Bronchial epithelial cell (primary cell): ENCODE data around the gene ZBTB45. TPM values are rescaled to one million over a fixed set of nuclear protein-coding genes. Genes with fewer than 3 reads are reported as not detected.

Source experiments
- DNase-seq: peaks from one replicate; pipeline ENCODE4 v3.0.0-alpha.2; 2010; ENCODE audit warnings: low read depth
- FAIRE-seq: peaks from 2 replicates; lab custom pipeline; 2011; peaks lifted over from hg19 to GRCh38; lab: Jason Lieb, UNC
- H3K27me3 ChIP-seq: 2 replicates; pipeline ENCODE4 v1.5.1; 2011; ENCODE audit warnings: low read length; ENCODE audit not compliant: control insufficient read depth, insufficient read depth
- H3K36me3 ChIP-seq: 2 replicates; pipeline ENCODE4 v1.5.1; 2011; ENCODE audit warnings: low read length; ENCODE audit not compliant: control insufficient read depth, insufficient read depth
- H3K4me3 ChIP-seq: 2 replicates; pipeline ENCODE4 v1.5.1; 2011; ENCODE audit warnings: mild to moderate bottlenecking, low read depth, low read length, control low read depth
- total RNA-seq: library from RNA; depleted of rRNA; stranded (reverse); fragments of >200 nt; gene quantifications from 2 replicates; pipeline ENCODE4 v1.2.1, GENCODE V29; 2014
- TF ChIP-seq, protein P1 (sequence below): IDR thresholded peaks from 2 replicates; pipeline ENCODE4 v1.5.1; 2011; ENCODE audit warnings: mild to moderate bottlenecking, moderate library complexity, low read length, control low read depth, inconsistent platforms; ENCODE audit not compliant: insufficient read depth, severe bottlenecking

ZBTB45 gene
- total RNA-seq, 1 donor from 2014 or later: 3.4 TPM

DNA sequence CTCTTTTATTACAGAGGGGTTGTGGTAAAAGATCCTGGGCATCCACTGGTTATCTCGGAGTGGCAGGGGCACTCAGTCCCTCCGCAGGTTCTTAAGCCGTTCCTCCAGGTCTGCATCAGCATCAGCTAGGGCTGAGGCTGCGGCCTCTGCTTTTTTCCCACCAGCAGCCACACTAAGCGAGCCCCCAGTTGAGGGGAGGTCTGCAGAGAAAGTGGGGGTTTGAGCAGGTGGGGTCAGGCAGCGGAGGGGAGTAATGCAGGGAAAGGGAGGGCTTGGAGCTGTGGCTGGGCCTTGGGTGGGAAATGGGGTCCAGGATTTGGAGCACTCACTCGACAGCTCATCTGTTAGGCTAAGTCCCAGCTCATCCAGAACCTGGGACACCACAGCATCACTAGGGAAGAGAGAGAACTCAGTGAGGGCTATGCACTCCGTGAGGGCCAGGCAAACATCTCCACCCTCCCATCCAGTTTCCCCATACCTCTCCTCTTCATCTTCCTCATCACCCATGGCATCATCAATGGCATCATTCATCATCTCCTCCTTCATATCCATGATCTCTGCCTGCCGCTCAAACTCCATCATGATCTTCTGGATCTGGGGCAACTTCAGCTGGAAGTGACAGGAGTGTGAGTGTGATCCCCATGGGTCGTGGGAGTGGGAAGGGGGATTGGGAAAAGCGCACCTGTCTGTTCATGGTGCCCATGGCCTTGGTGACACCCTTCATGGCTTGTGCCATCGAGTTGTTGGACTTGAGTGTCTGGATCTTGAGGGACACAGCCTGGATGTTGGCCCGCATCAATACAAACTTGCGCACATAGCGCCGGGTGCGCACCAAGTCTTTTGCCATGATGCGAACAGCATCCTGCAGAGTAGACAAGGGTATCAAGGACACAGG lies 32.2 kb upstream of the ZBTB45 start:
- TF ChIP-seq, protein P1, sequence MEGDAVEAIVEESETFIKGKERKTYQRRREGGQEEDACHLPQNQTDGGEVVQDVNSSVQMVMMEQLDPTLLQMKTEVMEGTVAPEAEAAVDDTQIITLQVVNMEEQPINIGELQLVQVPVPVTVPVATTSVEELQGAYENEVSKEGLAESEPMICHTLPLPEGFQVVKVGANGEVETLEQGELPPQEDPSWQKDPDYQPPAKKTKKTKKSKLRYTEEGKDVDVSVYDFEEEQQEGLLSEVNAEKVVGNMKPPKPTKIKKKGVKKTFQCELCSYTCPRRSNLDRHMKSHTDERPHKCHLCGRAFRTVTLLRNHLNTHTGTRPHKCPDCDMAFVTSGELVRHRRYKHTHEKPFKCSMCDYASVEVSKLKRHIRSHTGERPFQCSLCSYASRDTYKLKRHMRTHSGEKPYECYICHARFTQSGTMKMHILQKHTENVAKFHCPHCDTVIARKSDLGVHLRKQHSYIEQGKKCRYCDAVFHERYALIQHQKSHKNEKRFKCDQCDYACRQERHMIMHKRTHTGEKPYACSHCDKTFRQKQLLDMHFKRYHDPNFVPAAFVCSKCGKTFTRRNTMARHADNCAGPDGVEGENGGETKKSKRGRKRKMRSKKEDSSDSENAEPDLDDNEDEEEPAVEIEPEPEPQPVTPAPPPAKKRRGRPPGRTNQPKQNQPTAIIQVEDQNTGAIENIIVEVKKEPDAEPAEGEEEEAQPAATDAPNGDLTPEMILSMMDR: no peak
- no peak overlapping the region for H3K4me3 ChIP-seq
- H3K36me3 ChIP-seq: peaks cover 49% of the 10 kb centered on the region
- no peaks in the 10 kb centered on the region for H3K27me3 ChIP-seq
- DNase-seq (no peak), FAIRE-seq (peak; percentile 32)

DNA sequence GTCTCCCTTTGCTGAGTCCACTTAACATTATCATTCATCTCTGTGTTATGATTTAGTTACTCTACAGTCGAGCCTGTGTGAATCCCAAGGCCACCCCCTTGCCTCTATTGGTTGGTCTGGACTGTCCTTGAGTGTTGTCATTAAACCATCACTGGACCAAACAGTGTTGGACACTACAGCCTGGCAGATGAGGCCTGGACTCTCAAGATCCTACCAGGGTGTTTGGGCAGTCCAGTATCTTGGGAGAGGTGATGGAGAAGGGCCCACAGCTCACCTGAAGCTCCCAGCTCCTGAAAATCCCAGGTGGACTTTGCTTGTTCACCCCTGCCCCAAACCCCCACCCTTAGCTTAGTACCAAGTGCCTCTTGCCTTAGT lies 31.5 kb upstream of the ZBTB45 start:
- Histone ChIP-seq H3K27me3 (no peaks in the 10 kb centered on the region), H3K36me3 (peaks cover 48% of the 10 kb centered on the region), H3K4me3 (no peak overlapping the region)
- FAIRE-seq: no peak
- TF ChIP-seq, protein P1: no peak
- no peak for DNase-seq

DNA sequence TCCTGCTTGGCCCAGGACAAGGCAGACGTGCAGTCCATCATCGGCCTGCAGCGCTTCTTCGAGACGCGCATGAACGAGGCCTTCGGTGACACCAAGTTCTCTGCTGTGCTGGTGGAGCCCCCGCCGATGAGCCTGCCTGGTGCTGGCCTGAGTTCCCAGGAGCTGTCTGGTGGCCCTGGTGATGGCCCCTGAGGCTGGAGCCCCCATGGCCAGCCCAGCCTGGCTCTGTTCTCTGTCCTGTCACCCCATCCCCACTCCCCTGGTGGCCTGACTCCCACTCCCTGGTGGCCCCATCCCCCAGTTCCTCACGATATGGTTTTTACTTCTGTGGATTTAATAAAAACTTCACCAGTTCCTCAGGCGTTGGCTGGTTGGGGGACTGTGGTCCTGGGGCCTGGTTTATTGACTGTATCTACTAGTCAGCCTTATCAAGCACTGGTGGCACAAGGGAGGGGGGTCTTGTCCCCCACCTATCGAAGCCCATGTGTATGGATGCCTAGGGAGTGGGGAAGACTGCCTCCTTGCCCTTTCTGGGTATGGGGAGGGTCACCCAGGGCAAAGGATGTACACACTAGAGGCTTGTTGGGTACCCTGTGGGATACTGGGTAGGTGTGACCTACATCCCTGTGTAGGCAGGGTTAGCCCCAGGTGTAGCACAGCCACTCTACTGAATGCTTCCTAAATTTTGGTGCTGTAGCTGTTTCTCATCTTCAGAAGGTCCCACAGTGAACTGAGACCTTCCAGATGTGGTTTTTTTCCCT lies 30.9 kb upstream of the ZBTB45 start:
- no peak for DNase-seq
- Histone ChIP-seq H3K4me3 (no peak overlapping the region), H3K27me3 (no peaks in the 10 kb centered on the region), H3K36me3 (peaks cover 51% of the 10 kb centered on the region)
- TF ChIP-seq, protein P1: no peak
- FAIRE-seq: no peak

DNA sequence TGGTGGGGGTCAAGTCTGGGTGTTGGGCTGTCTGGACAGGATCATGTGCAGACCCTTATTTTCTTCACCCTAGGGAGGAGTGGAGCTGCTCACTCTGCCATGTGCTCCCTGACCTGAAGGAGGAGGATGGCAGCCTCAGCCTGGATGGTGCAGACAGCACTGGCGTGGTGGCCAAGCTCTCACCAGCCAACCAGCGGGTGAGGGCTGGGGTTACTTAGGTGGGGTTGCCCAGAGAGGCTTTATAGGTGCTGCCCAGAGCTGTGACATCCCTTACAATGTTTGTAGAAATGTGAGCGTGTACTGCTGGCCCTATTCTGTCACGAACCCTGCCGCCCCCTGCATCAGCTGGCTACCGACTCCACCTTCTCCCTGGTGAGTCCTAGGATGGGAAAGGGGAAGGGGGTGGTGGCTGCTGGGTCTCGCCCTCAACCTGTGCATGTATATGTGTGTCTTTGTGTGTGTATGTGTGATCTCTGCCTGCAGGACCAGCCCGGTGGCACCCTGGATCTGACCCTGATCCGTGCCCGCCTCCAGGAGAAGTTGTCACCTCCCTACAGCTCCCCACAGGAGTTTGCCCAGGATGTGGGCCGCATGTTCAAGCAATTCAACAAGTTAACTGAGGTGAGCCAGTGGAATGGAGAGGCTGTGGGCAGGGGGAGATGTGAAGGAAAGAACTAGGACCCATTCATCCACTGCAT lies 30.2 kb upstream of the ZBTB45 start:
- DNase-seq (no peak), FAIRE-seq (no peak)
- Histone ChIP-seq H3K27me3 (no peaks in the 10 kb centered on the region), H3K4me3 (no peak overlapping the region), H3K36me3 (peaks cover 53% of the 10 kb centered on the region)
- TF ChIP-seq, protein P1: no peak

DNA sequence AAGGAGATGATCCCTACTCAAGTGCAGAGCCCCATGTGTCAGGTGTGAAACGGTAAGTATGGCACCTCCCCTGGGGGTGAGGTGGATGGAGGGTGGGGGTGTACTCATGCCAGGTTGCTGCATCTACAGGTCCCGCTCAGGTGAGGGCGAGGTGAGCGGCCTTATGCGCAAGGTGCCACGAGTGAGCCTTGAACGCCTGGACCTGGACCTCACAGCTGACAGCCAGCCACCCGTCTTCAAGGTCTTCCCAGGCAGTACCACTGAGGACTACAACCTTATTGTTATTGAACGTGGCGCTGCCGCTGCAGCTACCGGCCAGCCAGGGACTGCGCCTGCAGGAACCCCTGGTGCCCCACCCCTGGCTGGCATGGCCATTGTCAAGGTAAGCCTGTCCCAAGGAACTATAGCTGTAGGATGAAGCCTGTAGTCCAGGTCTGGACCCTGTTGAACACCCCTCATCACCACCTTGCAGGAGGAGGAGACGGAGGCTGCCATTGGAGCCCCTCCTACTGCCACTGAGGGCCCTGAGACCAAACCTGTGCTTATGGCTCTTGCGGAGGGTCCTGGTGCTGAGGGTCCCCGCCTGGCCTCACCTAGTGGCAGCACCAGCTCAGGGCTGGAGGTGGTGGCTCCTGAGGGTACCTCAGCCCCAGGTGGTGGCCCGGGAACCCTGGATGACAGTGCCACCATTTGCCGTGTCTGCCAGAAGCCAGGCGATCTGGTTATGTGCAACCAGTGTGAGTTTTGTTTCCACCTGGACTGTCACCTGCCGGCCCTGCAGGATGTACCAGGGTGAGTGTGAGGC lies 29.5 kb upstream of the ZBTB45 start:
- H3K36me3 ChIP-seq: peaks cover 53% of the 10 kb centered on the region

More for the DNA sequence above, 29.5 kb upstream of the ZBTB45 start:
- TF ChIP-seq, protein P1: no peak
- H3K4me3 ChIP-seq: no peak overlapping the region
- FAIRE-seq (no peak), DNase-seq (no peak)
- H3K27me3 ChIP-seq: no peaks in the 10 kb centered on the region
